GM23248 (cell line): ENCODE data around the gene MYO10. TPM values are rescaled to one million over a fixed set of nuclear protein-coding genes. Genes with fewer than 3 reads are reported as not detected.

Experiments used
- DNase-seq: peaks from one replicate; pipeline ENCODE4 v3.0.0-alpha.2; 2015
- H2AFZ ChIP-seq: fragments of 200-600 bp; sonication (generic); 2 replicates; pipeline ENCODE4 v1.6.1; 2016; ENCODE audit warnings: antibody characterized with exemption
- H3F3A ChIP-seq: fragments of 200-600 bp; sonication (generic); 2 replicates; pipeline ENCODE4 v1.6.1; 2016; ENCODE audit warnings: mild to moderate bottlenecking, antibody characterized with exemption, mixed run types; ENCODE audit not compliant: insufficient read depth
- H3K27ac ChIP-seq: fragments of 200-600 bp; sonication (generic); 2 replicates; pipeline ENCODE4 v1.5.1; 2016; ENCODE audit warnings: mild to moderate bottlenecking
- H3K27me3 ChIP-seq: fragments of 200-600 bp; sonication (generic); replicated peaks from 2 replicates; pipeline ENCODE4 v1.6.1; 2016; ENCODE audit warnings: mild to moderate bottlenecking; ENCODE audit not compliant: insufficient read depth
- H3K36me3 ChIP-seq: fragments of 200-600 bp; sonication (generic); 2 replicates; pipeline ENCODE4 v1.6.1; 2016; ENCODE audit warnings: low read depth, mild to moderate bottlenecking
- H3K4me1 ChIP-seq: fragments of 200-600 bp; sonication (generic); 2 replicates; pipeline ENCODE4 v1.6.1; 2016; ENCODE audit warnings: mild to moderate bottlenecking; ENCODE audit not compliant: insufficient read depth
- H3K4me2 ChIP-seq: fragments of 200-600 bp; sonication (generic); one replicate; pipeline ENCODE4 v1.6.1; 2016; ENCODE audit warnings: mild to moderate bottlenecking; ENCODE audit not compliant: unreplicated experiment
- H3K4me3 ChIP-seq: fragments of 200-600 bp; sonication (generic); 2 replicates; pipeline ENCODE4 v1.5.1; 2016; ENCODE audit warnings: mild to moderate bottlenecking
- H3K79me2 ChIP-seq: fragments of 200-600 bp; sonication (generic); 2 replicates; pipeline ENCODE4 v1.6.1; 2016; ENCODE audit warnings: mild to moderate bottlenecking; ENCODE audit not compliant: insufficient read depth
- H3K9ac ChIP-seq: fragments of 200-600 bp; sonication (generic); 2 replicates; pipeline ENCODE4 v1.6.1; 2016; ENCODE audit warnings: mild to moderate bottlenecking
- H3K9me2 ChIP-seq: fragments of 200-600 bp; sonication (generic); 2 replicates; pipeline ENCODE4 v1.6.1; 2016; ENCODE audit warnings: mixed run types, mild to moderate bottlenecking, moderate library complexity; ENCODE audit not compliant: insufficient read depth
- H3K9me3 ChIP-seq: fragments of 200-600 bp; sonication (generic); one replicate; pipeline ENCODE4 v1.6.1; 2017; ENCODE audit warnings: low read depth
- H4K20me1 ChIP-seq: fragments of 200-600 bp; sonication (generic); 2 replicates; pipeline ENCODE4 v1.6.0; 2016; ENCODE audit not compliant: insufficient read depth
- EZH2 ChIP-seq: fragments of 200-600 bp; sonication (generic); IDR thresholded peaks from 2 replicates; pipeline ENCODE4 v1.6.1; 2018; ENCODE audit warnings: antibody characterized with exemption, mild to moderate bottlenecking; ENCODE audit not compliant: insufficient read depth, poor library complexity, severe bottlenecking
- EZH2phosphoT487 ChIP-seq: fragments of 200-600 bp; sonication (generic); IDR thresholded peaks from 2 replicates; pipeline ENCODE4 v1.6.1; 2018; ENCODE audit warnings: antibody characterized with exemption, moderate library complexity, mild to moderate bottlenecking, low read depth; ENCODE audit not compliant: insufficient read depth
- WGBS, 2 experiments: methylation state at CpG; one replicate each; pipeline ENCODE4 v1.1.6; 2015 to 2017; ENCODE audit warnings: low lambda C conversion rate in 2 of 2, low coverage in 1 of 2; ENCODE audit errors: missing lambda C conversion rate in 2 of 2; 5-methylcytosine and 5-hydroxymethylcytosine counted together
- in situ Hi-C: fragments of 300-500 bp; cut with MboI; formaldehyde crosslinking; loops from 2 replicates; pipeline ENCODE4 v1.15.0; 2020
- polyA plus RNA-seq: library from polyadenylated mRNA; unstranded; fragments of >200 nt; fragmentation: Nextera tagmentation; extraction: Ambion mirVana; gene quantifications from 2 replicates; pipeline ENCODE4 v1.2.1, GENCODE V29; 2016
- total RNA-seq: library from RNA; depleted of rRNA; stranded (reverse); fragments of >200 nt; shearing (Covaris generic); gene quantifications from 2 replicates; pipeline ENCODE4 v1.2.3, GENCODE V29; 2014

The MYO10 gene
- total and polyA plus RNA-seq, 2 experiments from 2014 or later, result 43.2 to 47.0 TPM

DNA sequence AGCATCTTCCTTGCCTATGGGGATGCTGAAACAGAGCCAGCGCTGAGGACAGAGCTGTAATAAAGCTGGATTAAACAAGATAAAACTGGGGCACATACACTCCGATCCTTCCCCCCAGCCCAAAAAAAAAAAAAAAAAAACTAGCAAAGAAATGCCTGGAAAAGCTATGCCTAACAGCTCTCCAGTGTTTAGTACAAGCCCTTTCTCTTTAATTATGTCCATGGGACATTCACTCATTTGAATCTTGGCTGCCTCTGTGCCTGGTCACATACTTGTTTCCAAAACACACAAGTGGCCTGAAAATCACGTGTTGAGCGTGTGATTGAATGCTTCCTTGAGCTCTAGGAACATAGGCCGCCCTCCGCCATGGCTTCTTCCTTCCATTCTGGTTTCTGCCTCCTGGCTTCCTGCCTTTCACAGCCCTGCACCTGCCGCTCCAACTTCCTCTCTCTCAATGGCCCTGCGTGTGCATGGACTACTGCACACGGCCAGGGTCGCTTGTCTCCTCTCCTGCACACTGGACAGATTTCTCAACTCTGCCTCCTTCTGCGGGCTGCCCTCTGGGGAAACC is 208.2 kb downstream of the MYO10 start:
- Histone ChIP-seq H3F3A (peaks cover 33% of the 10 kb centered on the region), H3K9ac (no peak overlapping the region), H3K9me3 (no peaks in the 10 kb centered on the region), H3K36me3 (no peaks in the 10 kb centered on the region), H3K79me2 (peaks cover 97% of the 10 kb centered on the region), H3K27me3 (no peaks in the 10 kb centered on the region), H3K4me2 (no peak overlapping the region), H2AFZ (no peak overlapping the region), H3K9me2 (no peaks in the 10 kb centered on the region), H4K20me1 (no peaks in the 10 kb centered on the region), H3K4me3 (no peak overlapping the region), H3K27ac (no peak overlapping the region), H3K4me1 (no peaks in the 10 kb centered on the region)
- in situ Hi-C loops, result no loop called here
- 71 to 79% methylated on average over 11 of the region's 11 CpGs for WGBS, 2 experiments
- no peak for DNase-seq
- no peak for TF ChIP-seq EZH2phosphoT487
- TF ChIP-seq EZH2, result no peak

DNA sequence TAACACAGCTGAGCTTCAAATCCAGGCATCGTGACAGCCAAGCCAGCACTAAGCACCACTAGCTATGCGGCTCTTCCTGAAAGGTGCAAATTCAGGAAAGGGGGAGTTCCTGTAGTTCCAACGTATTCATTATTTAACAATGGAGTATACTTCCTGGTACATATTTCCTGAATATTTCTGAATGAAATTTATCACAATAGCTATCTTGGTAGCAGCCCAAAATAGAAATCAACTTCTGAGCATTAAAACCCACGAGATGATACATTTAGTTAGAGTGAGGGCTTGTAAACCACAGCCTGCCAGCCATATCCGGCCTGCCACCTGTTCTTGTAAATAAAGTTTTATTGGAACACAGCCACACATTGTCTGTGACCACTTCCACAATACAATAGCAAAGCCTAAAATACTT is 209.5 kb downstream of the MYO10 start:
- no peaks in the 10 kb centered on the region for H3K9me3 ChIP-seq
- in situ Hi-C loops, result no loop called here
- peaks cover 97% of the 10 kb centered on the region for H3K79me2 ChIP-seq
- H3K9ac ChIP-seq, result no peak overlapping the region
- TF ChIP-seq EZH2, result no peak
- no peak for TF ChIP-seq EZH2phosphoT487
- no peak overlapping the region for H3K4me3 ChIP-seq
- H3K27ac ChIP-seq, result no peak overlapping the region
- peaks cover 43% of the 10 kb centered on the region for H3F3A ChIP-seq
- no peak overlapping the region for H2AFZ ChIP-seq
- no peaks in the 10 kb centered on the region for H3K9me2 ChIP-seq
- H3K4me2 ChIP-seq, result no peak overlapping the region
- H3K27me3 ChIP-seq, result no peaks in the 10 kb centered on the region
- no peak for DNase-seq
- H3K36me3 ChIP-seq, result no peaks in the 10 kb centered on the region
- no peaks in the 10 kb centered on the region for H4K20me1 ChIP-seq
- WGBS, 2 experiments, result 96 to 97% methylated on average over 5 of the region's 5 CpGs
- no peaks in the 10 kb centered on the region for H3K4me1 ChIP-seq

DNA sequence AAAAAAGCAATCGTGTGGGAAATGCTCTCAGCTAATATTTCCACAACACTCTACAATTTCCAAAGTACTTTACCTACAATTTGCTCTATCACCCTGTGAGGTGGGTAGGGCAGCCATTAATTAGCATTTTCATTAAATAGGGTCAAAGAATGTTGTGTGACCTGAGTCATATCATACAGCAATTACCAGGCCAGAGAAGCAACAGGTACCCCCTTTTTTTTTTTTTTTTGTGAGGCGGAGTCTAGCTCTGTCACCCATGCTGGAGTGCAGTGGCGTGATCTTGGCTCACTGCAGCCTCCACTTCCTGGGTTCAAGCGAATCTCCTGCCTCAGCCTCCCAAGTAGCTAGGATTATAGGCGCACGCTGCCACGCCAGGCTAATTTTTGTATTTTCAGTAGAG is 210.5 kb downstream of the MYO10 start:
- 92 to 93% methylated on average over 7 of the region's 7 CpGs for WGBS, 2 experiments
- peaks cover 49% of the 10 kb centered on the region for H3F3A ChIP-seq
- no peaks in the 10 kb centered on the region for H3K4me1 ChIP-seq
- no peaks in the 10 kb centered on the region for H4K20me1 ChIP-seq
- DNase-seq, result no peak
- no peaks in the 10 kb centered on the region for H3K36me3 ChIP-seq
- H3K9me3 ChIP-seq, result no peaks in the 10 kb centered on the region
- peaks cover 97% of the 10 kb centered on the region for H3K79me2 ChIP-seq
- TF ChIP-seq EZH2 (no peak), EZH2phosphoT487 (no peak)
- no peak overlapping the region for H3K4me2 ChIP-seq
- in situ Hi-C loops, result no loop called here
- no peak overlapping the region for H3K27ac ChIP-seq
- no peak overlapping the region for H2AFZ ChIP-seq
- H3K9ac ChIP-seq, result no peak overlapping the region
- no peaks in the 10 kb centered on the region for H3K27me3 ChIP-seq
- H3K9me2 ChIP-seq, result no peaks in the 10 kb centered on the region
- no peak overlapping the region for H3K4me3 ChIP-seq

DNA sequence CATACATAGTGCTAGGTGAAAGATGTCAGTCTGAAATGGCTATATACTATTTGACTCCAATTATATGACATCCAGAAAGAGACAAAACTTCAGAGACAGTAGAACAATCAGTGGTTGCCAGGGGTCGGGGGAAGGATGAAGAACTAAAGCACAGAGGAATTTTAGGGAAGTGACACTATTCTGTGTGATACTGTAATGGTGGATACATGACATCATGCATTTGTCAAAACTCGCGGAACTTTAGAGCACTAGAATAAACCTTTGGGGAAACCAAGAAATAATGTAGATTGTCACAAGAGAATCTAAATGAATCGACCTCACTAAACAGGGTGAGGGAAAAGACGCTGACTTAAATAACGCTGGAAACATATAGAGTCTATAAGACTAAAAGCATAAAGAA is 212.3 kb downstream of the MYO10 start:
- no peaks in the 10 kb centered on the region for H3K9me2 ChIP-seq
- no peaks in the 10 kb centered on the region for H3K4me1 ChIP-seq
- WGBS, 2 experiments, result 82 to 83% methylated on average over 6 of the region's 6 CpGs
- TF ChIP-seq EZH2 (no peak), EZH2phosphoT487 (no peak)
- no peak overlapping the region for H3K4me2 ChIP-seq
- H3K4me3 ChIP-seq, result no peak overlapping the region
- no peak overlapping the region for H2AFZ ChIP-seq
- peaks cover 95% of the 10 kb centered on the region for H3K79me2 ChIP-seq
- no peaks in the 10 kb centered on the region for H4K20me1 ChIP-seq
- no peak overlapping the region for H3K9ac ChIP-seq
- H3K27me3 ChIP-seq, result no peaks in the 10 kb centered on the region
- no peak overlapping the region for H3K27ac ChIP-seq
- in situ Hi-C loops, result no loop called here
- H3F3A ChIP-seq, result peaks cover 37% of the 10 kb centered on the region
- no peaks in the 10 kb centered on the region for H3K36me3 ChIP-seq
- no peaks in the 10 kb centered on the region for H3K9me3 ChIP-seq
- DNase-seq, result no peak

DNA sequence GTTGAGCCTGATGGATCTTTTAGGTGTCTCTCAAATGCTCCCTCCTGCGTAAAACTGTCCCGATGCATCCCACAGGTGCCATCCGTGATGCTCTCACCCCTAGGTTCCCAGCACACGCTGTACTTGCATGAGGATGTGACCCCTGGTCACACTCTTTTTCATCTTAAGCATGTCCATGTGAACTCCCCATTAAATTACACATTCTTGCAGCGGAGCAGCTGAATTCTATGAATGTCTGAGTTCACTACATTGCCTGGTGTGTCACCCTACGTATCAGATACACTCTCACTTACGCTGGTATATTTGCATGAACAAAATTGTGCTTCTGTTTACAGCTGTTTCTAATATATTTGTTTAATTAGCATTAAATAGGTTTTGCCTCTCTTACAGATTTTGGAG is 214.0 kb downstream of the MYO10 start:
- H3F3A ChIP-seq, result peaks cover 30% of the 10 kb centered on the region
- no peak overlapping the region for H3K9ac ChIP-seq
- no peaks in the 10 kb centered on the region for H3K27me3 ChIP-seq
- H3K4me3 ChIP-seq, result no peak overlapping the region
- H4K20me1 ChIP-seq, result no peaks in the 10 kb centered on the region
- no peaks in the 10 kb centered on the region for H3K36me3 ChIP-seq
- TF ChIP-seq EZH2 (no peak), EZH2phosphoT487 (no peak)
- H3K4me1 ChIP-seq, result no peaks in the 10 kb centered on the region
- peaks cover 80% of the 10 kb centered on the region for H3K79me2 ChIP-seq
- H3K4me2 ChIP-seq, result no peak overlapping the region
- no peak for DNase-seq
- WGBS, 2 experiments, result 95% methylated on average over 7 of the region's 7 CpGs
- H3K9me2 ChIP-seq, result no peaks in the 10 kb centered on the region
- no peaks in the 10 kb centered on the region for H3K9me3 ChIP-seq
- in situ Hi-C loops, result no loop called here
- H2AFZ ChIP-seq, result no peak overlapping the region
- H3K27ac ChIP-seq, result no peak overlapping the region
